ENCODE data around the gene LSAMP.
"Not testable (repeated sequence)": the region's sequence is repeated elsewhere in the genome, so short reads cannot be mapped to it uniquely, and the experiment has no call there.

Gene LSAMP

DNA sequence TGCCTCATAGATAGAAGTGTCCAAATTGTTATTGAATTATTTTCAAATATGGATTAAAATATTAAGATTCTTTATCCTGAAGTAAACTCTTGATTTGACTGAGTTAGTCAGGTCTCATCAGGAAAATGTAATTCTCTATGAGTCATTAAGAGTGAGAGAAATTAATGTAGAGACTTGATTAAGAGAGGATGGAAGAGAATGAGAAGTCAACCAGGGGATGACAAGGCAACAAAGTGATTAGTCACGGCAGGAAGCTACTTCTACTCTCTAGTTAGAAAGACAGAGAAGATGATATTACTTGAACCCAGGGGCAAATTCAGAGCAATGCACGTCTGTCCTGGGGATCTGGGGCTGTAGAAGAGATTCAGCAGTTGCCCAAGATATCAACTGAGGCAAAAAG is 202.5 kb downstream of the LSAMP start:
- H3K27ac ChIP-seq (ENCODE audit: low read length) = no peak overlapping the region

DNA sequence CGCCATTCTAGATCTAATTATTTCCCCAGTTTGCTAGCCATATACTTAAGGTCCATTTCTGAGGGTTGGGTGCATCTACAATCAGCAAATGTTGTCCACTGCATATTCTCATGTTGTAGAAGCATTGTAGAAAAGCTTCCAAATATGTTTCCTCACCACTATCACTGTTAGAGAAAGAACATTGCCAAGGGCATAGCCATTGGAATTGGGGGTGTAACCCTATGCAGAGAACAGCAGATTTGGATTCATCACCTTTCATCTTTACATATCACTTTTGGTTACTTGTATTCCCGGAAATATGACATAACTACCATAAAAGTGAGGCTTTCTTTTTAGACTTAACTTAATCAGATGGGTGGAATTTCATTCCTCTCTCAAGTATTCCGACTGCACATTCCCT is 203.6 kb downstream of the LSAMP start:
- H3K9ac ChIP-seq (ENCODE audit: low read length in 2 of 2) = no peak overlapping the region
- no peak overlapping the region for H3K4me3 ChIP-seq (ENCODE audit: low read length in 2 of 2)
- no peaks in the 10 kb centered on the region for H3K4me1 ChIP-seq (ENCODE audit: control insufficient read depth, insufficient read depth, low read length)
- no peaks in the 10 kb centered on the region for H3K9me3 ChIP-seq (ENCODE audit: control insufficient read depth in 2 of 2, low read length in 2 of 2)
- no peaks in the 10 kb centered on the region for H3K27me3 ChIP-seq (ENCODE audit: control insufficient read depth in 1 of 2, insufficient read depth in 2 of 2, low read length in 2 of 2)
- H3K27ac ChIP-seq (ENCODE audit: low read length) = no peak overlapping the region
- no peaks in the 10 kb centered on the region for H3K36me3 ChIP-seq (ENCODE audit: control insufficient read depth in 2 of 2, insufficient read depth in 2 of 2, low read length in 2 of 2)

More for the DNA sequence above, 202.5 kb downstream of the LSAMP start:
- no peak overlapping the region for H3K9ac ChIP-seq (ENCODE audit: low read length in 2 of 2)
- H3K4me3 ChIP-seq (ENCODE audit: low read length in 2 of 2) = no peak overlapping the region
- no peaks in the 10 kb centered on the region for H3K36me3 ChIP-seq (ENCODE audit: control insufficient read depth in 2 of 2, insufficient read depth in 2 of 2, low read length in 2 of 2)
- H3K4me1 ChIP-seq (ENCODE audit: control insufficient read depth, insufficient read depth, low read length) = no peaks in the 10 kb centered on the region
- no peaks in the 10 kb centered on the region for H3K9me3 ChIP-seq (ENCODE audit: control insufficient read depth in 2 of 2, low read length in 2 of 2)
- H3K27me3 ChIP-seq (ENCODE audit: control insufficient read depth in 1 of 2, insufficient read depth in 2 of 2, low read length in 2 of 2) = no peaks in the 10 kb centered on the region

DNA sequence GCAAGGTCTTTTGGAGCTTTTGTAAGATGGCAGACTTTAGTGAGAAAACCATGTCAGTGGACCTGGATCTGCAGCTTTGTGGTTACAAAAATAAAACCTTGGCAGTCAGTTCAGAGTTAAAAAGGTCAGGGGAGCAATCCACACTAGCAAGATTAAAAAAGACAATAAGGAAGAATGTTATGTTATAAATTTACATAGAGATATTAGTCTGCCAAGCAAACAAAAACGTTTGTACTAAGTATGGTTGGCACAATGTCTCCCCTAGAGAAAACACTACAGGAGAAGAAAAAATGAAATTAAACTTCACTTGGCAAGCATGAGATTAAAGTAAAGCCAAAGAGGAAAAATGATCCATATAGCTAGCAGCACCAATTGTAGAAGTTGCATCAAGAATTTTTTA is 205.0 kb downstream of the LSAMP start:
- H3K9me3 ChIP-seq (ENCODE audit: control insufficient read depth in 2 of 2, low read length in 2 of 2) = no peaks in the 10 kb centered on the region
- no peaks in the 10 kb centered on the region for H3K36me3 ChIP-seq (ENCODE audit: control insufficient read depth in 2 of 2, insufficient read depth in 2 of 2, low read length in 2 of 2)
- H3K9ac ChIP-seq (ENCODE audit: low read length in 2 of 2) = no peak overlapping the region
- H3K4me1 ChIP-seq (ENCODE audit: control insufficient read depth, insufficient read depth, low read length) = no peaks in the 10 kb centered on the region
- no peak overlapping the region for H3K27ac ChIP-seq (ENCODE audit: low read length)
- no peaks in the 10 kb centered on the region for H3K27me3 ChIP-seq (ENCODE audit: control insufficient read depth in 1 of 2, insufficient read depth in 2 of 2, low read length in 2 of 2)
- H3K4me3 ChIP-seq (ENCODE audit: low read length in 2 of 2) = no peak overlapping the region

DNA sequence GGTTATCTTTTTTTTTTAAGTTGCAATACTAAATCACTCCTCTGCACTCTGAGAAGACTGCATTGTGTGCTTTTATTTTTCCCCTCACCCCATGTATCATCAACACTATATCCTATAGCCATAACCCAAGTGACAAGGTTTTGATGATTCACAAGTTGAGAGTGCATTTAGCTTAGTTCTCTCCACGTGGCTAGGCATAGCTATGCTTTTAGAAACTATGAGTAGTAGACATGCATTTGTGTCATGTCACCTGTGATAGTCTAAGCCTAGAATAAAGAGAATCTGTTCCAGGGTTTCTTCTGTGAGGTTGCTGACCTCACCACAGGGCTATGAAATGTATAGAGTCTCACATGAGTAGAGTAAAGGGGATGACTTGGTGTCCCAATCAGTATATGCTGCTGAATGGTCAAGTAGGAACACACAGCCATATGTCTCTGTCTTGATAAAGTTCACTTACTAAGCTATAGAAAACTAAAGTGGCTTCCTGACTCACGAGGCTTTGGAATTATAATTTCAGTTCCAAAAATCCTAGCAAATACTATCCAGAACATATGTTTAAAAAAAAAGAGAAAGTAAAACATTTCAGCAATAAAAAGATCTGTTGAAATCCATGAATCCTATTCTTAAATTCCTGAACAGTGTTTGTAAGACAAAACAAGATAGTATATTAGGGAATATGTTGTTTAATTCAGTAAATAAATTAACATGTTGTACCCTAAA is 206.3 kb downstream of the LSAMP start:
- Histone ChIP-seq H3K27ac (ENCODE audit: low read length) (no peak overlapping the region), H3K4me3 (ENCODE audit: low read length in 2 of 2) (no peak overlapping the region), H3K9me3 (ENCODE audit: control insufficient read depth in 2 of 2, low read length in 2 of 2) (no peaks in the 10 kb centered on the region), H3K4me1 (ENCODE audit: control insufficient read depth, insufficient read depth, low read length) (no peaks in the 10 kb centered on the region), H3K27me3 (ENCODE audit: control insufficient read depth in 1 of 2, insufficient read depth in 2 of 2, low read length in 2 of 2) (no peaks in the 10 kb centered on the region), H3K9ac (ENCODE audit: low read length in 2 of 2) (no peak overlapping the region), H3K36me3 (ENCODE audit: control insufficient read depth in 2 of 2, insufficient read depth in 2 of 2, low read length in 2 of 2) (no peaks in the 10 kb centered on the region)

DNA sequence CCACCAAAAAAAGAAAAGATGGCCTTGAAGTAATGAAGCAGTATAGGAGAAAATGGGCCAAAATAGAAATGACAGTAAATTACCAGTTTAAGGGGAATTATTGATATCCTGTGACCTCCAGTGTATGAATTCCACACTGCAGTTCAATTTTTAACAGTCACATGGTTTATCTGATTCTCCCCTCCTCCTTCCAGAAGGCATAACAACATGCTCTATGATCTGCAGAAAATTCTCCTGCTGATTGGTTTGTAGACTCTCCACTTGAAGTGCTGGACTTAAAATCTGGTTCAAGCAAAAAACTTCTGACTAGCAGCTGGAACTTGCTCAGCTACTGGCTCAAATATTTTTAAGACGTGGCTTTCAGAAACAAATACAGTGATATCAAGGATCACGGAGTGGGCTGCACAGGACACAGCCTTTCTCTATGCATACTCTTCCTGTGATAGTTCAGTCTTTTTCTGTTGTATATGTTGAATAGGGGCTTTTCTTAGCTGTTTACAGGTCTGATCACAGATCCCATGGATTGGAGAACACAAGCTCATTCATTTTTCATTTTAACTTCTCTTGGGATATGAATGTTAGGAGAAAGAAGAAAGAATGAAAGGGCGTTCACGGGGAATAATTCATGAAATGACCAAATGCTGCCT is 211.5 kb downstream of the LSAMP start:
- H3K27me3 ChIP-seq (ENCODE audit: control insufficient read depth in 1 of 2, insufficient read depth in 2 of 2, low read length in 2 of 2) = no peaks in the 10 kb centered on the region
- H3K36me3 ChIP-seq (ENCODE audit: control insufficient read depth in 2 of 2, insufficient read depth in 2 of 2, low read length in 2 of 2) = no peaks in the 10 kb centered on the region
- no peak overlapping the region for H3K9ac ChIP-seq (ENCODE audit: low read length in 2 of 2)
- H3K4me3 ChIP-seq (ENCODE audit: low read length in 2 of 2) = no peak overlapping the region
- H3K9me3 ChIP-seq (ENCODE audit: control insufficient read depth in 2 of 2, low read length in 2 of 2) = no peaks in the 10 kb centered on the region
- H3K27ac ChIP-seq (ENCODE audit: low read length) = no peak overlapping the region
- no peaks in the 10 kb centered on the region for H3K4me1 ChIP-seq (ENCODE audit: control insufficient read depth, insufficient read depth, low read length)

DNA sequence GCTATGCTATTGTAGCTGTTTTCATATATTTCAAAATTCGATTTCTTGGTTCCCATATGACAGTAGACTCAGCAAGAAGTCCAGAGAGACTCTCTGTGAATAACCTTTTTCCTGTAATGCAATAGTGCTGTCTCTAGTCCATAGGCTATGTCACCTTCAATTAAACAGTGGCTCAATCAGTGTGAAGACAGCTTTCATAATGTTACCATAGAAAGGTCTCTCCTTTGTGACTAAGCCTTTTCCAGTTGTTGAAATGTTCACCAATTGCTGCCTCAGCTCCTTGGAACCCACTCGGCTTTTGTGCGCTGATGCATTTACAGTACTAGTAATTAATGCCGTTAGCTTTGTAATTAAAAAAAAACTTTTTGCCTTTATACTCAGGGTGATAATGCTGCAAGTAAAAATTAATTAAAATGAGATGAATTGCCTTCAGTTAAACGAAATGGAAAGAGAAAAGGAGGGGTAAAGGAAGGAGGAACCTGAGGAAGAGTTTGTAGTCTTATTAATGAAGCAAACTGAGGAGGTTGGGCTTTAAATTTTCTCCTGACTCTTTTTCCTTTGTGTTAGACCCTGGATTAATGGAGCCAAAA is 214.8 kb downstream of the LSAMP start:
- H3K27me3 ChIP-seq (ENCODE audit: control insufficient read depth in 1 of 2, insufficient read depth in 2 of 2, low read length in 2 of 2) = no peaks in the 10 kb centered on the region
- H3K4me1 ChIP-seq (ENCODE audit: control insufficient read depth, insufficient read depth, low read length) = no peaks in the 10 kb centered on the region
- H3K36me3 ChIP-seq (ENCODE audit: control insufficient read depth in 2 of 2, insufficient read depth in 2 of 2, low read length in 2 of 2) = no peaks in the 10 kb centered on the region
- no peak overlapping the region for H3K9ac ChIP-seq (ENCODE audit: low read length in 2 of 2)
- no peak overlapping the region for H3K27ac ChIP-seq (ENCODE audit: low read length)
- no peaks in the 10 kb centered on the region for H3K9me3 ChIP-seq (ENCODE audit: control insufficient read depth in 2 of 2, low read length in 2 of 2)
- H3K4me3 ChIP-seq (ENCODE audit: low read length in 2 of 2) = no peak overlapping the region

DNA sequence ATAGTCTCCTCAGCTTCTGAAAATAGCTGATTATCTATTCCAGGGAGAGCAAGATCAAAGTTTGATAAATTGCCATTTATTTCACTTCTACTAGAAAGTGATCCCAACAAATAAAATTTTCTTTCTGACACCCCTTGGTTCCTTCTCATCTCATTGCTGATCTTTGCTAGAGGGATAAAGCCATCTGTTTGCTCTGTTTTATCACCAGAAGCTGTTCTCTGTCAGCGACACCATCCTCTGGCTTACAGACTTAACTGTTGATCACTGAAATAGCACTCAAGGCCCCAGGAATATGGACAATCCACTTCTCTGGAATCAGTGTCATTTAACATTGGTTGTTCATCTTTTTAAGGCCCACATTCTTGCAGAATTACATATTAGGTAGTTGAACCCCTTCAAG is 219.0 kb downstream of the LSAMP start:
- H3K27ac ChIP-seq (ENCODE audit: low read length) = no peak overlapping the region
- H3K4me3 ChIP-seq (ENCODE audit: low read length in 2 of 2) = no peak overlapping the region

DNA sequence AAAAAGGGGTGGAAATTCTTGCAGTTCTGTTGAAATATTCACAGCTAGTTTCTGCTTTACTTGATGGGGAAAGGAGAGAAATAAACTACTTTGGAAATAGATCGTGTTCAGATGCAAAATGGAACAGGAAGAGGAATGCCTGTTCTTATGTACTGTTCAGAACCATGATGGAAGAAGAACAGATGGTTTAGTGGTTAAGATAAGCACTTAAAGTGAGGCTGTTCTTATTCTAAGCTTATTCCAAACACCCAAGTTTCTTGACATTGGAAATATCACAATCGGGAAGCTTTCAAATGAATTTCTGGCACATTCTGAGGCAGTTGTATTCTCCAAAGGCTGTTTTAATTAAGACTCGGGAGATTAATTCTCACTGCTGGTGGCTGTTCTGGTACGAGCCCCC is 228.5 kb downstream of the LSAMP start:
- Histone ChIP-seq H3K36me3 (ENCODE audit: control insufficient read depth in 2 of 2, insufficient read depth in 2 of 2, low read length in 2 of 2) (no peaks in the 10 kb centered on the region), H3K9me3 (ENCODE audit: control insufficient read depth in 2 of 2, low read length in 2 of 2) (no peaks in the 10 kb centered on the region), H3K9ac (ENCODE audit: low read length in 2 of 2) (no peak overlapping the region), H3K27ac (ENCODE audit: low read length) (no peak overlapping the region), H3K4me3 (ENCODE audit: low read length in 2 of 2) (no peak overlapping the region), H3K4me1 (ENCODE audit: control insufficient read depth, insufficient read depth, low read length) (no peaks in the 10 kb centered on the region), H3K27me3 (ENCODE audit: control insufficient read depth in 1 of 2, insufficient read depth in 2 of 2, low read length in 2 of 2) (no peaks in the 10 kb centered on the region)

More for the DNA sequence above, 219.0 kb downstream of the LSAMP start:
- Histone ChIP-seq H3K4me1 (ENCODE audit: control insufficient read depth, insufficient read depth, low read length) (no peaks in the 10 kb centered on the region), H3K36me3 (ENCODE audit: control insufficient read depth in 2 of 2, insufficient read depth in 2 of 2, low read length in 2 of 2) (no peaks in the 10 kb centered on the region), H3K27me3 (ENCODE audit: control insufficient read depth in 1 of 2, insufficient read depth in 2 of 2, low read length in 2 of 2) (no peaks in the 10 kb centered on the region), H3K9me3 (ENCODE audit: control insufficient read depth in 2 of 2, low read length in 2 of 2) (no peaks in the 10 kb centered on the region), H3K9ac (ENCODE audit: low read length in 2 of 2) (no peak overlapping the region)

DNA sequence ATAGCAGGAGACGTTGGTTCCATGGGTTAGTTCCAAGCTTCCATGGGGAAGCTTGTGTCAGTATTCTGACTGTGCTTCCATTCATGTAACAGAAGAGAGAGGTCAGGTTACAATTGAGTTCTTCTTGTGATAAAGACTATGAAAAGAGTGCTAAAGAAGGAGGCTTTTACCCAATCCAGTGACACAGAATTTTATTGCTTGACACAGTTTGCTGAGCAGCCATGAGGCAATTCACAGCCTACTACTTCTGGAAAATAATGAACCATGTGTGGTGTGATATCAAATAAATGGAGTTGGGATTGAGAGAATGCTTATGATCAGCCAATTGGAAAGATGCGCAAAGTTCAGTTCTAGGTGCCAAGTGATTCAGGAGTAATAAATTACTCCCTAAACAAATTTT is 233.4 kb downstream of the LSAMP start:
- no peaks in the 10 kb centered on the region for H3K9me3 ChIP-seq (ENCODE audit: control insufficient read depth in 2 of 2, low read length in 2 of 2)
- H3K27me3 ChIP-seq (ENCODE audit: control insufficient read depth in 1 of 2, insufficient read depth in 2 of 2, low read length in 2 of 2) = no peaks in the 10 kb centered on the region
- H3K27ac ChIP-seq (ENCODE audit: low read length) = no peak overlapping the region
- no peaks in the 10 kb centered on the region for H3K4me1 ChIP-seq (ENCODE audit: control insufficient read depth, insufficient read depth, low read length)
- no peak overlapping the region for H3K9ac ChIP-seq (ENCODE audit: low read length in 2 of 2)
- H3K36me3 ChIP-seq (ENCODE audit: control insufficient read depth in 2 of 2, insufficient read depth in 2 of 2, low read length in 2 of 2) = no peaks in the 10 kb centered on the region
- H3K4me3 ChIP-seq (ENCODE audit: low read length in 2 of 2) = no peak overlapping the region

DNA sequence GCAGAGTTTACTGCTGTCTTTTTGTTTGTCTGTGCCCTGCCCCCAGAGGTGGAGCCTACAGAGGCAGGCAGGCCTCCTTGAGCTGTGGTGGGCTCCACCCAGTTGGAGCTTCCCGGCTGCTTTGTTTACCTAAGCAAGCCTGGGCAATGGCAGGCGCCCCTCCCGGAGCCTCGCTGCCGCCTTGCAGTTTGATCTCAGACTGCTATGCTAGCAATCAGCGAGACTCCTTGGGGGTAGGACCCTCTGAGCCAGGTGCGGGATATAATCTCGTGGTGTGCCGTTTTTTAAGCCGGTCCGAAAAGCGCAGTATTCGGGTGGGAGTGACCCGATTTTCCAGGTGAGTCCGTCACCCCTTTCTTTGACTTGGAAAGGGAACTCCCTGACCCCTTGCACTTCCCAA is 236.5 kb downstream of the LSAMP start:
- not testable (repeated sequence) for H3K27ac ChIP-seq (ENCODE audit: low read length); H3K27me3 ChIP-seq (ENCODE audit: control insufficient read depth in 1 of 2, insufficient read depth in 2 of 2, low read length in 2 of 2); H3K9ac ChIP-seq (ENCODE audit: low read length in 2 of 2)

More for the DNA sequence above, 236.5 kb downstream of the LSAMP start:
- not testable (repeated sequence) for H3K4me1 ChIP-seq (ENCODE audit: control insufficient read depth, insufficient read depth, low read length); H3K9me3 ChIP-seq (ENCODE audit: control insufficient read depth in 2 of 2, low read length in 2 of 2); H3K4me3 ChIP-seq (ENCODE audit: low read length in 2 of 2); H3K36me3 ChIP-seq (ENCODE audit: control insufficient read depth in 2 of 2, insufficient read depth in 2 of 2, low read length in 2 of 2)
